Measurements from ENCODE around the gene THBS3.

DNA sequence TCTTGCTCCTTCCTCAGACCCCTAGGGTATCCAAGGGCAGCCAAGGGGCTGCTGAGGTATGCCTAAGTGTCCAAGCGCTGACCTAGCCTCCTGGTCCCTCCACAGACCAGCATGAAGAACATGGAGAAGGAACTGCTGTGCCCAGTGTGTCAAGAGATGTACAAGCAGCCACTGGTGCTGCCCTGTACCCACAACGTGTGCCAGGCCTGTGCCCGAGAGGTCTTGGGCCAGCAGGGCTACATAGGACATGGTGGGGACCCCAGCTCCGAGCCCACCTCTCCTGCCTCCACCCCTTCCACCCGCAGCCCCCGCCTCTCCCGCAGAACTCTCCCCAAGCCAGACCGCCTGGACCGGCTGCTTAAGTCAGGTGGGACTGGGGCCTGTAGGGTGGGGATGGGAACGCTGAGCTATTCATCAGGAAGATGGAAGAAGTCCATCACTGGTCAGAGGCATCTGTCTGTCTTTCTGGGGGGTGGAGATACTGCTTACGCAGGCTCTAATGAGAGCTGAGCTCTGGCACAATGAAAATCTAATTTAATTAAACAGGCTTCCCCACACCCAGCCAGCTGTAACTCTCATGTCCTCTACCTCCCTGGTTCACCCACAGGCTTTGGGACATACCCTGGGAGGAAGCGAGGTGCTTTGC is 32.3 kb downstream of the THBS3 start:
- TF ChIP-seq, protein P1, sequence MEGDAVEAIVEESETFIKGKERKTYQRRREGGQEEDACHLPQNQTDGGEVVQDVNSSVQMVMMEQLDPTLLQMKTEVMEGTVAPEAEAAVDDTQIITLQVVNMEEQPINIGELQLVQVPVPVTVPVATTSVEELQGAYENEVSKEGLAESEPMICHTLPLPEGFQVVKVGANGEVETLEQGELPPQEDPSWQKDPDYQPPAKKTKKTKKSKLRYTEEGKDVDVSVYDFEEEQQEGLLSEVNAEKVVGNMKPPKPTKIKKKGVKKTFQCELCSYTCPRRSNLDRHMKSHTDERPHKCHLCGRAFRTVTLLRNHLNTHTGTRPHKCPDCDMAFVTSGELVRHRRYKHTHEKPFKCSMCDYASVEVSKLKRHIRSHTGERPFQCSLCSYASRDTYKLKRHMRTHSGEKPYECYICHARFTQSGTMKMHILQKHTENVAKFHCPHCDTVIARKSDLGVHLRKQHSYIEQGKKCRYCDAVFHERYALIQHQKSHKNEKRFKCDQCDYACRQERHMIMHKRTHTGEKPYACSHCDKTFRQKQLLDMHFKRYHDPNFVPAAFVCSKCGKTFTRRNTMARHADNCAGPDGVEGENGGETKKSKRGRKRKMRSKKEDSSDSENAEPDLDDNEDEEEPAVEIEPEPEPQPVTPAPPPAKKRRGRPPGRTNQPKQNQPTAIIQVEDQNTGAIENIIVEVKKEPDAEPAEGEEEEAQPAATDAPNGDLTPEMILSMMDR (IDR thresholded peaks at IDR 0.05; ENCODE audit: poor library complexity), result no peak
- TF ChIP-seq EZH2 (IDR thresholded peaks at IDR 0.05; ENCODE audit: borderline replicate concordance) (no peak), EZH2phosphoT487 (IDR thresholded peaks at IDR 0.05; ENCODE audit: low read depth, severe bottlenecking, unreplicated experiment) (no peak)
